GM18951 (cell line): Measurements from ENCODE around the gene CTNND1.

Experiments used
- POLR2A ChIP-seq: IDR thresholded peaks from 4 replicates; pipeline ENCODE4 v1.6.1; 2011; ENCODE audit warnings: mild to moderate bottlenecking; ENCODE audit not compliant: insufficient read length, insufficient read depth; ENCODE audit errors: extremely low read depth
- in situ Hi-C: fragments of 300-500 bp; cut with MboI; formaldehyde crosslinking; loops from one replicate; pipeline ENCODE4 v1.12.0; 2022; ENCODE audit warnings: low sequenced_read_pairs, mixed read lengths, inconsistent platforms; ENCODE audit not compliant: unreplicated experiment

The CTNND1 gene

GRCh38 chr11:57787920-57788702, 26.5 kb downstream of the CTNND1 start:
- in situ Hi-C loops, result no loop called here
- TF ChIP-seq POLR2A, result no peak

- in situ Hi-C loops, result no loop called here
- no peak for TF ChIP-seq POLR2A
Observed at GRCh38 chr11:57788703-57789088, 27.1 kb downstream of the CTNND1 start.

DNA sequence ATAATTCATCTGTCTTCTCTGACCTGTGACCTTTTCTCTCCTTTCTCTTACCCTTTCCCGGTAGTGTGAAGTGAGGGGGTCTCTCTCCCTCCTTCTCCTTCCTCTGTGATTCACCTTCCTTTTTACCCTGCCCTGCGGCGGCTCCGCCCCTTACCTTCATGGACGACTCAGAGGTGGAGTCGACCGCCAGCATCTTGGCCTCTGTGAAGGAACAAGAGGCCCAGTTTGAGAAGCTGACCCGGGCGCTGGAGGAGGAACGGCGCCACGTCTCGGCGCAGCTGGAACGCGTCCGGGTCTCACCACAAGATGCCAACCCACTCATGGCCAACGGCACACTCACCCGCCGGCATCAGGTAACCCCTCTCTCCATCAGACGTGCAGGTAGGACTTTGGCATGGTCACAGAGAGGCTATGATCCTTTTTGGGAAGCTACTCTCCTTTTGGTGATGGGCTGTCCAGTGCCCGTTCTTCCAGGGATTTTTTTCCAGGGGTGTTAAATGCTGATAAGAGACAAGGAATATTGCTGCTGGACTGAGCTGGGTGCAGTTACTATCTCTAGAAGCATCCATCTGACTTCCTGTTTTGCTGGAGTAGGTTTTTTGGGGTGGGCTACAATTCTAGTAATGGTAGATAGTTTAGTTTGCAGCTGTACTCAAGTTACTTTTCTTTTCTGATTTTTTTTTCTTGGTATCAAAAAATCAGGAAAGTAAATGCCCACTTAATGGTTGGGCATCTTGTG, 29.9 kb downstream of the CTNND1 start:
- no peak for TF ChIP-seq POLR2A
- in situ Hi-C loops, result no loop called here

DNA sequence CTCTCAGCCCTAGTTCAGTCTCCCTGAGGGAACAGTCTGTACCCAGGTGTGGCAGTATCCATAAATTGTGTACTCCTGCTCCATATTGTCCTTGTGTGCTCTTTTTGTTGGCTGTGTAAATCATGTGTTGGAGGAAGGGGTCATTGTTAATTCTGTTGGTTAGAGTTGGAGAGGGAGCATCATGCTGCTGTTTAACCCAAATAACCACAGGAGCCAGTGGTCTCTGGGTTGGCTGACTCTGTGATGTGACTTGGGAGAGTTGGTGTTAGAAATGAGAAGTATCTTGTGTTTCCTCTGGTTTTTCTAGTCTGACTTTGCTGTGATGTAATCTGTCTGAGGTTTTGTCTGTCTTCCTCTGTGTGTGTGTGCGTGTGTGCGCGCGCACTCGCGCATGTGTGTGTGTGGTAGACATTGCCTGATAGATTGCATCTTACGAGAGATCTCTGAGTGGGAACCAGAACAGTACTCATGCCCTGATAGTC, 30.5 kb downstream of the CTNND1 start:
- in situ Hi-C loops, result no loop called here
- peak; percentile 50 for TF ChIP-seq POLR2A

GRCh38 chr11:57792870-57793269, 31.3 kb downstream of the CTNND1 start:
- TF ChIP-seq POLR2A, result no peak

GRCh38 chr11:57793351-57794115, 31.9 kb downstream of the CTNND1 start:
- in situ Hi-C loops, result no loop called here
- no peak for TF ChIP-seq POLR2A

More at GRCh38 chr11:57792870-57793269, 31.3 kb downstream of the CTNND1 start:
- in situ Hi-C loops, result no loop called here

- TF ChIP-seq POLR2A, result no peak
- in situ Hi-C loops, result no loop called here
Observed at GRCh38 chr11:57798905-57799559, 37.4 kb downstream of the CTNND1 start.

DNA sequence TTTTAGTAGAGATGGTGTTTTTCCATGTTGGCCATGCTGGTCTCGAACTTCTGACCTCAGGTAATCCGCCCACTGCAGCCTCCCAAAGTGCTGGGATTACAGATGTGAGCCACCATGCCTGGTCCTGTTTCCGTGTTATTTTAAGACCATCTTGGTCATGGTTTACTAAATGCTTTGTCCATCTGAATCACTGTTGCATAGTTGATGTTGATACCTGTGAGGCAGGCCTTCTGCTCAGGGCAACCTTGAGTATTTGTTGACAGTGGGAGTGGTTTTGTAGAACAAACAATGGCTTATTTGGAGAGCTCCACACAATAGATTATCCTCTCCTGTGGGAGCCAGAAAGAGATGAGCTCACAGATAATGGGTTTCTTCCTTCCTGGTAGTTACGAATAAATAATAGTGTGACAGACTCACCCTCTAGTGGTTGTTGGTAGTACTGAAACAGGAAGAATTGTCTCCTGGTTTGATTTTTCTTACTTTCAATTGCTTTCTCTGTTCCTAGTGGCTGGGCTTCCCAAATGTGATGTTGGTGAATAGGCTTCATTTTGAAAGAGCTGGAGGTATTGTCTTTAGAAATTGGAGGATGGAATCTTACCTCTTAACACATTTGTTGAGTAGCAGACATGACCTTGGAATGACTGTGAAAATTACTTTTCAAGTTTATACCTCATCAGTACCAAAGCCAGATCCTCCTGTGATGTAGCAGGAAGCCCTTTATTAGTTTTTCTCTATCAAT, 39.0 kb downstream of the CTNND1 start:
- in situ Hi-C loops, result loop anchor here (25.0 kb wide), 1 partner anchor 712 kb away; the partner anchor contains the start of gene OR5B21
- no peak for TF ChIP-seq POLR2A

DNA sequence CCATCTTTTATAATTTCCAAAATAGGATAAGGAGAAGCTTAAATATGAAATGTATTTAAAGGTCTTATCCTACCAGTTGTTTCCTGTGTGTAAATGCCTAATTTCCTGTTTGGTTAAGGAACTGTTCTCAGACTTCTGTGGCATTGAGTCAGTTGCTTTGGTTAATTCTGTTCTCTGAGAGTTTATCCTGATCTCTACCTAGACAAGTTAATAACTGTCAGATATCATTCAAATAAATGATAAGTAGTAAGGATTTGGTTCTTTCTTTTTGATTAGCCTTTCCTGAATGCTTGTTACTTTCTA, 39.5 kb downstream of the CTNND1 start:
- in situ Hi-C loops, result loop anchor here (25.0 kb wide), 1 partner anchor 711 kb away; the partner anchor contains the start of gene OR5B21
- TF ChIP-seq POLR2A, result no peak

DNA sequence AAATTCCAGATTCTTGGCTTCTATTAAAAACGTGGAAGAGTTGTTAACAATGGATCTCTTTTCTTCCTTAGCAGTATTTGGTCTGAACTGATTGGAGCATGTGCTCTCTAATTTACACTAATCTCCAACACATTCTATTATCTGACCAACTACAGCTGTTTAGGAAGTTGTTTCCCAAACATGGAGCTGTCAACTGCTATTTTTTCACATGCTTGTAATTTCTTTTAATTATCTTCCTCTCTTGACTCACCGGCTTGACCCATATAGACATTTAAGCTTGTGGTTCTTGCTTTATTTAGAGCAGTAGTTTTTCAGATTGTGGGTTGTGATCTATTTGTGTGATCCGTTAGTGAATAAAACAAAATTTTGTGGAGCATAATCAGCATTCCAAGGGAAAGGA, 40.8 kb downstream of the CTNND1 start:
- no peak for TF ChIP-seq POLR2A
- in situ Hi-C loops, result loop anchor here (25.0 kb wide), 1 partner anchor 710 kb away; the partner anchor contains the start of gene OR5B21

DNA sequence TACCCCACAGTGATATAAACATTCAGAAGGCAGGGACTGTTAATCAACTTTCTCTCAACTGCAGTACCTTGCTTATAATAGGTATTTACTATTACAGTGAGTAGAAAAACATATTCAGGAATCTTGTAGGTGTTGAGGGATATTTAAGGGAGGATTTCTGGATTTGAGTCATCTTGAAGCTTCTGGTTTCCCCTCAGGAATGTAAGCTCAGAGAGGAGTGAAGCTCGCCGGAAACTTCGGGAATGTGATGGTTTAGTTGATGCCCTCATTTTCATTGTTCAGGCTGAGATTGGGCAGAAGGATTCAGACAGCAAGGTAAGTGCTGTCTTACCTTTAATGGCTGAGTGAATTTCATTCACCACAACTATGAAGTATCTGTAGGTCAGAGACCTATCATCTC, 42.9 kb downstream of the CTNND1 start:
- TF ChIP-seq POLR2A, result no peak
- in situ Hi-C loops, result loop anchor here (25.0 kb wide), 1 partner anchor 708 kb away; the partner anchor contains the start of gene OR5B21

- no peak for TF ChIP-seq POLR2A
- in situ Hi-C loops, result loop anchor here (25.0 kb wide), 1 partner anchor 707 kb away; the partner anchor contains the start of gene OR5B21
Observed at GRCh38 chr11:57805780-57806179, 44.2 kb downstream of the CTNND1 start.
